ENCODE measurements around the gene XAB2. TPM values are rescaled to one million over a fixed set of nuclear protein-coding genes. Genes with fewer than 3 reads are reported as not detected.

Gene XAB2
- total RNA-seq, 1 donor from 2014 or later = 28.1 TPM

DNA sequence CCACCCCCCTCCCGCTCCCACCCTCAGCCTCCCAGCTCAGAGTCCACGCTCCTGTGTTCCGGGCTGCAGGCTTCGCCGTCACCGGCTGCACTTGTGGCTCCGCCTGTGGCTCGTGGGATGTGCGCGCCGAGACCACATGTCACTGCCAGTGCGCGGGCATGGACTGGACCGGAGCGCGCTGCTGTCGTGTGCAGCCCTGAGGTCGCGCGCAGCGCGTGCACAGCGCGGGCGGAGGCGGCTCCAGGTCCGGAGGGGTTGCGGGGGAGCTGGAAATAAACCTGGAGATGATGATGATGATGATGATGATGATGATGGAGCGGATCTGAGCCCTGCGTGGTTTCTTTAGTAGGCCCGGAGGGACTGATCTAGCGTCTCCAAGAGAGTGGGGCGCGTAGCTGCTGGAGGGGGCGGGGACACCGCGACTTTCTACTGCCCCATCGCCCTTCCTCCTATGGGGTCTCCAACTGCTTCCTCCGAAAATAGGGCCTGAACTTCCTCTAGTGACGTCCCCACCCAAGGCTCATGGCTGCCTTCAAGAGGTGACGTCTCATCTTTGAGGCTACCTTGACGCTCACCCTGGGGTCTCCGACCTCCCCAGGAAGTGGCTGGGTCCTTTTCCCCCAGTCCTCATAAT lies 40.9 kb upstream of the XAB2 start:
- peak overlapping the region; percentile 54 for H3K4me2 ChIP-seq (ENCODE audit: low read length)
- Mint-ChIP-seq H3K9me3 (ENCODE audit: unreplicated experiment) (peaks cover 16% of the 10 kb centered on the region), H3K27me3 (ENCODE audit: low read depth, unreplicated experiment) (peaks cover 69% of the 10 kb centered on the region), H3K36me3 (ENCODE audit: low read depth, unreplicated experiment) (peaks cover 2% of the 10 kb centered on the region), H3K27ac (ENCODE audit: unreplicated experiment) (no peak overlapping the region), H3K4me1 (ENCODE audit: low read depth, unreplicated experiment) (no peaks in the 10 kb centered on the region), H3K4me3 (ENCODE audit: unreplicated experiment) (peak overlapping the region; percentile 64)
- FAIRE-seq (no peak), DNase-seq (ENCODE audit: low read depth) (no peak)
- H4K20me1 ChIP-seq (ENCODE audit: insufficient read depth, low read length) = no peaks in the 10 kb centered on the region
- no peak for TF ChIP-seq CTCF (IDR thresholded peaks at IDR 0.05; ENCODE audit: insufficient read depth, low read depth, low read length)
- no peak overlapping the region for H3K9ac ChIP-seq (ENCODE audit: low read length)
- no peaks in the 10 kb centered on the region for H3K4me1 ChIP-seq (ENCODE audit: insufficient read depth, low read length)
- H2AFZ ChIP-seq (ENCODE audit: low read depth, low read length) = peak overlapping the region; percentile 10
- no peak overlapping the region for H3K4me3 ChIP-seq (ENCODE audit: insufficient read depth, low read depth, low read length)
- H3K27ac ChIP-seq (ENCODE audit: low read depth, low read length) = no peak overlapping the region
- H3K9me3 ChIP-seq (ENCODE audit: insufficient read depth, low read depth, low read length) = no peaks in the 10 kb centered on the region
- no peaks in the 10 kb centered on the region for H3K79me2 ChIP-seq (ENCODE audit: insufficient read depth, low read length)
- no peaks in the 10 kb centered on the region for H3K36me3 ChIP-seq (ENCODE audit: insufficient read depth, low read length)
- H3K27me3 ChIP-seq (ENCODE audit: insufficient read depth, low read length) = peaks cover 4% of the 10 kb centered on the region

GRCh38 chr19:7669641-7670040 lies 40.3 kb upstream of the XAB2 start:
- H3K9ac ChIP-seq (ENCODE audit: low read length) = no peak overlapping the region
- Mint-ChIP-seq H3K9me3 (ENCODE audit: unreplicated experiment) (peaks cover 16% of the 10 kb centered on the region), H3K27me3 (ENCODE audit: low read depth, unreplicated experiment) (peaks cover 69% of the 10 kb centered on the region), H3K36me3 (ENCODE audit: low read depth, unreplicated experiment) (peaks cover 2% of the 10 kb centered on the region), H3K27ac (ENCODE audit: unreplicated experiment) (no peak overlapping the region), H3K4me1 (ENCODE audit: low read depth, unreplicated experiment) (no peaks in the 10 kb centered on the region), H3K4me3 (ENCODE audit: unreplicated experiment) (no peak overlapping the region)
- H3K27me3 ChIP-seq (ENCODE audit: insufficient read depth, low read length) = peaks cover 4% of the 10 kb centered on the region
- FAIRE-seq (no peak), DNase-seq (ENCODE audit: low read depth) (no peak)
- no peaks in the 10 kb centered on the region for H3K9me3 ChIP-seq (ENCODE audit: insufficient read depth, low read depth, low read length)
- no peaks in the 10 kb centered on the region for H3K79me2 ChIP-seq (ENCODE audit: insufficient read depth, low read length)
- TF ChIP-seq EZH2 (IDR thresholded peaks at IDR 0.05; ENCODE audit: insufficient read depth, low read length) = no peak
- TF ChIP-seq CTCF (IDR thresholded peaks at IDR 0.05; ENCODE audit: insufficient read depth, low read depth, low read length) = no peak
- no peak overlapping the region for H2AFZ ChIP-seq (ENCODE audit: low read depth, low read length)
- no peaks in the 10 kb centered on the region for H4K20me1 ChIP-seq (ENCODE audit: insufficient read depth, low read length)
- H3K36me3 ChIP-seq (ENCODE audit: insufficient read depth, low read length) = no peaks in the 10 kb centered on the region
- H3K27ac ChIP-seq (ENCODE audit: low read depth, low read length) = no peak overlapping the region
- no peak overlapping the region for H3K4me3 ChIP-seq (ENCODE audit: insufficient read depth, low read depth, low read length)
- no peak overlapping the region for H3K4me2 ChIP-seq (ENCODE audit: low read length)
- H3K4me1 ChIP-seq (ENCODE audit: insufficient read depth, low read length) = no peaks in the 10 kb centered on the region

- Histone ChIP-seq H3K36me3 (ENCODE audit: insufficient read depth, low read length) (no peaks in the 10 kb centered on the region), H4K20me1 (ENCODE audit: insufficient read depth, low read length) (no peaks in the 10 kb centered on the region), H3K9ac (ENCODE audit: low read length) (no peak within 1 kb of the TSS), H2AFZ (ENCODE audit: low read depth, low read length) (no peak within 1 kb of the TSS), H3K27me3 (ENCODE audit: insufficient read depth, low read length) (peaks cover 4% of the 10 kb centered on the region), H3K9me3 (ENCODE audit: insufficient read depth, low read depth, low read length) (no peaks in the 10 kb centered on the region), H3K27ac (ENCODE audit: low read depth, low read length) (no peak within 1 kb of the TSS), H3K4me1 (ENCODE audit: insufficient read depth, low read length) (no peaks in the 10 kb centered on the region), H3K4me2 (ENCODE audit: low read length) (no peak within 1 kb of the TSS), H3K79me2 (ENCODE audit: insufficient read depth, low read length) (no peaks in the 10 kb centered on the region), H3K4me3 (ENCODE audit: insufficient read depth, low read depth, low read length) (no peak within 1 kb of the TSS)
- Mint-ChIP-seq H3K27ac (ENCODE audit: unreplicated experiment) (no peak within 1 kb of the TSS), H3K9me3 (ENCODE audit: unreplicated experiment) (peaks cover 13% of the 10 kb centered on the region), H3K4me1 (ENCODE audit: low read depth, unreplicated experiment) (no peaks in the 10 kb centered on the region), H3K36me3 (ENCODE audit: low read depth, unreplicated experiment) (peaks cover 2% of the 10 kb centered on the region), H3K27me3 (ENCODE audit: low read depth, unreplicated experiment) (peaks cover 67% of the 10 kb centered on the region), H3K4me3 (ENCODE audit: unreplicated experiment) (no peak within 1 kb of the TSS)
- FAIRE-seq = no peak
- TF ChIP-seq EZH2 (IDR thresholded peaks at IDR 0.05; ENCODE audit: insufficient read depth, low read length) (no peak), CTCF (IDR thresholded peaks at IDR 0.05; ENCODE audit: insufficient read depth, low read depth, low read length) (no peak)
- no peak for DNase-seq (ENCODE audit: low read depth)
Observed at GRCh38 chr19:7668842-7669241, 39.5 kb upstream of the XAB2 start, which contains the start of gene RETN. Gene RETN (plus strand): TSS chr19:7669049. CDS start chr19:7669327, 278 bp downstream.
